ENCODE results near the gene TMUB1.

DNA sequence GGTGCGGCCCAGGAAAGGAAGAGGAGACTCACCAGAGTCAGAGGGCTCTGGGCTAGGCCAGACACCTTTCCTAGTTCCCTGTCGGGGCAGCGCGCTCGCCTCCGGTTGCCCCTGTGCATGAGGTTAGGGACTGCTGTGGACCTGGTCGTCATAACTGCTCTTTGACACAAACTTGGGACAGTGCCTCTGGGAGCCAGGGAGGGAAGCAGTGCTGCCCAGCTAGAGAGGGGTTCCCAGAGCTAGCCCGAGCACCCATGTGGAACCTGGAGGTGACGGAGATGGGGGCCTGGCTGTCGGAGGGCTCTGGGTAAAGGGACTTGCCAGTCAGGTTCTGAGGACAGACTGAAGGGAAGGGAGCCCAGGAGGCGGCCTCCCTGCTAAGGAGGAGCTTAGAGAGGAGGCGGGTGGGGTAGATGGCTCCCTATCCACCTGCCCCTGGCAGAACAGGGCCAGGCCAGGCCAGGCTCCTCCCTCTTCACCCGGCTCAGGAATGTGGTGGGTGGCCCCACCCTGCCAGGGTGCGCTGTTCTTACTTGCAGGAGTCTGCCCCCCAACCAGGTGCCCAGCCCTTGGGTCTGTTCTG is 32.6 kb upstream of the TMUB1 start:
- TF ChIP-seq, protein P1, sequence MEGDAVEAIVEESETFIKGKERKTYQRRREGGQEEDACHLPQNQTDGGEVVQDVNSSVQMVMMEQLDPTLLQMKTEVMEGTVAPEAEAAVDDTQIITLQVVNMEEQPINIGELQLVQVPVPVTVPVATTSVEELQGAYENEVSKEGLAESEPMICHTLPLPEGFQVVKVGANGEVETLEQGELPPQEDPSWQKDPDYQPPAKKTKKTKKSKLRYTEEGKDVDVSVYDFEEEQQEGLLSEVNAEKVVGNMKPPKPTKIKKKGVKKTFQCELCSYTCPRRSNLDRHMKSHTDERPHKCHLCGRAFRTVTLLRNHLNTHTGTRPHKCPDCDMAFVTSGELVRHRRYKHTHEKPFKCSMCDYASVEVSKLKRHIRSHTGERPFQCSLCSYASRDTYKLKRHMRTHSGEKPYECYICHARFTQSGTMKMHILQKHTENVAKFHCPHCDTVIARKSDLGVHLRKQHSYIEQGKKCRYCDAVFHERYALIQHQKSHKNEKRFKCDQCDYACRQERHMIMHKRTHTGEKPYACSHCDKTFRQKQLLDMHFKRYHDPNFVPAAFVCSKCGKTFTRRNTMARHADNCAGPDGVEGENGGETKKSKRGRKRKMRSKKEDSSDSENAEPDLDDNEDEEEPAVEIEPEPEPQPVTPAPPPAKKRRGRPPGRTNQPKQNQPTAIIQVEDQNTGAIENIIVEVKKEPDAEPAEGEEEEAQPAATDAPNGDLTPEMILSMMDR (IDR thresholded peaks at IDR 0.05; ENCODE audit: low read depth, low read length), result no peak
- no peak for TF ChIP-seq EZH2phosphoT487 (IDR thresholded peaks at IDR 0.05; ENCODE audit: low read depth)

Data from OCI-LY3 (cell line).